SKM-1 (cell line): ENCODE data around the gene PIK3IP1.
"Not testable (repeated sequence)": the region's sequence is repeated elsewhere in the genome, so short reads cannot be mapped to it uniquely, and the experiment has no call there.

Experiments used
- DNase-seq: peaks from one replicate; lab custom pipeline; 2025; ENCODE audit not compliant: unreplicated experiment; lab: John Stamatoyannopoulos, UW

Gene PIK3IP1

GRCh38 chr22:31253949-31254348 lies 38.3 kb downstream of the PIK3IP1 start:
- DNase-seq = no peak

- DNase-seq = no peak
These were observed 41.3 kb downstream of the PIK3IP1 start for GRCh38 chr22:31250740-31251600.

GRCh38 chr22:31248965-31249958 lies 43.0 kb downstream of the PIK3IP1 start:
- DNase-seq = no peak

- DNase-seq = no peak
These were observed 44.0 kb downstream of the PIK3IP1 start for GRCh38 chr22:31248138-31248745.

GRCh38 chr22:31247726-31248125 lies 44.6 kb downstream of the PIK3IP1 start:
- DNase-seq = no peak

GRCh38 chr22:31246687-31247086 lies 45.6 kb downstream of the PIK3IP1 start:
- DNase-seq = no peak

GRCh38 chr22:31245998-31246397 lies 46.3 kb downstream of the PIK3IP1 start:
- not testable (repeated sequence) for DNase-seq

- DNase-seq = no peak
These were observed 47.3 kb downstream of the PIK3IP1 start for GRCh38 chr22:31244943-31245451.

- no peak for DNase-seq
These were observed 48.0 kb downstream of the PIK3IP1 start for GRCh38 chr22:31244046-31244942.

GRCh38 chr22:31243339-31244045 lies 48.8 kb downstream of the PIK3IP1 start:
- DNase-seq = no peak

GRCh38 chr22:31241936-31242335 lies 50.4 kb downstream of the PIK3IP1 start:
- DNase-seq = no peak

- no peak for DNase-seq
These were observed 51.1 kb downstream of the PIK3IP1 start for GRCh38 chr22:31241200-31241599.

- DNase-seq = no peak
These were observed 52.4 kb downstream of the PIK3IP1 start for GRCh38 chr22:31239771-31240370.

- no peak for DNase-seq
These were observed 54.2 kb downstream of the PIK3IP1 start for GRCh38 chr22:31238057-31238456.

GRCh38 chr22:31236044-31236443 lies 56.2 kb downstream of the PIK3IP1 start:
- DNase-seq = not testable (repeated sequence)

- no peak for DNase-seq
These were observed 57.2 kb downstream of the PIK3IP1 start for GRCh38 chr22:31235081-31235480.

GRCh38 chr22:31233001-31233400 lies 59.3 kb downstream of the PIK3IP1 start:
- DNase-seq = no peak
